ENCODE results near the gene KLF14.
"Not testable (repeated sequence)": the region's sequence is repeated elsewhere in the genome, so short reads cannot be mapped to it uniquely, and the experiment has no call there.

The KLF14 gene

GRCh38 chr7:130733931-130734814 lies at the start of gene KLF14:
Gene KLF14, minus strand, starts transcription at chr7:130734207. Its CDS starts 174 bp downstream, at chr7:130734033.
- peak in 2 of 3 experiments; percentile 23 to 44 for DNase-seq (ENCODE audit: low read depth in 3 of 3)

- DNase-seq (ENCODE audit: low read depth in 3 of 3) = no peak
Observed at GRCh38 chr7:130781346-130781745, 47.3 kb upstream of the KLF14 start.

DNA sequence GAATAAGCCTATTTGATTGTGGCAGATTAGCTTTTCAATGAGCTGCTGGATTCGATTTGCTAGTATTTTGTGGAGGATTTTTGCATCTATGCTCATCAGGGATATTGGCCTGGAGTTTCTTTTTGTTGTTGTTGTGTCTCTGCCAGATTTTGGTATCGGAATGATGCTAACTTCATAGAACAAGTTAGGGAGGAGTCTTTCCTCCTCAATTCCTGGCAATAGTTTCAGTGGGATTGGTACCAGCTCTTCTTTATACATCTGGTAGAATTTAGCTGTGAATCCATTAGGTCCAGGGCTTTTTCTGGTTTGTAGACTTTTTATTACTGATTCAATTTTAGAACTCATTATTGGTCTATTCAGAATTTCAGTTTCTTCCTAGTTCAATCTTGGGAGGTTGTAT lies 43.4 kb upstream of the KLF14 start:
- no peak for DNase-seq (ENCODE audit: low read depth in 3 of 3)

DNA sequence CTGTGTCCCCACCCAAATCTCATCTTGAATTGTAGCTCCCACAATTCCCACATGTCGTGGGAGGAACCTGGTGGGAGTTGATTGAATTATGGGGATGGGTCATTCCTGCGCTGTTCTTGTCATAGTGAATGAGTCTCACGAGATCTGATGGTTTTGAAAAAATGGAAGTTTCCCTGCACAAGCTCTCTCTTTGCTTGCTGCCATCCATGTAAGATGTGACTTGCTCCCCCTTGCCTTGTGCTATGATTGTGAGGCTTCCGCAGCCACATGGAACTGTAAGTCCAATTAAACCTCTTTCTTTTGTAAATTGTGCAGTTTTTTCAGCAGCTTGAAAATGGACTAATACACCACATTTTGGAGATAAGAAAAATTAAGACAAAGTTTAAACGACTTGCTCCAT lies 38.4 kb upstream of the KLF14 start:
- DNase-seq (ENCODE audit: low read depth in 3 of 3) = not testable (repeated sequence)

GRCh38 chr7:130768854-130769253 lies 34.8 kb upstream of the KLF14 start:
- DNase-seq (ENCODE audit: low read depth in 3 of 3) = no peak

- not testable (repeated sequence) for DNase-seq (ENCODE audit: low read depth in 3 of 3)
Observed at GRCh38 chr7:130764569-130764968, 30.6 kb upstream of the KLF14 start.

- DNase-seq (ENCODE audit: low read depth in 3 of 3) = no peak
Observed at GRCh38 chr7:130758429-130759056, 24.5 kb upstream of the KLF14 start.

GRCh38 chr7:130756316-130756715 lies 22.3 kb upstream of the KLF14 start:
- no peak for DNase-seq (ENCODE audit: low read depth in 3 of 3)

DNA sequence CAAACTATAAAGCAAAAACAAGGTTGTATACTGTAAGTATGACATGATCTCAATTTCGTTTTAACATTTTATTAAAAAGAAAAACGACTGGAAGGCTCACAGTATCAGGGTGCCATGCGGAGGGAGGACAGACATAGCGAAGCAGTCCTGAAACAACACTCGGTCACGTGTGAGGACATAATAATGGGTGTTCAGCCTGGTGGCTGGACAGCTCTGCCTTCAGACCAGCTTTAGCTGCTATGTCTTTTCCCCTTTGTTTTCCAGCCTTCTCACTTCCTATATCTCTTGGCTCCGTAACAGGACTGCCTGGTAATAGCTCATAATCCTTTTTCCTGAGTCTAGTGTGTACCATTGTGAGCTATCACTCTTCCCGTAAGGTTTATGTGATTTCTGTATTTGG lies 18.4 kb upstream of the KLF14 start:
- DNase-seq (ENCODE audit: low read depth in 3 of 3) = no peak

DNA sequence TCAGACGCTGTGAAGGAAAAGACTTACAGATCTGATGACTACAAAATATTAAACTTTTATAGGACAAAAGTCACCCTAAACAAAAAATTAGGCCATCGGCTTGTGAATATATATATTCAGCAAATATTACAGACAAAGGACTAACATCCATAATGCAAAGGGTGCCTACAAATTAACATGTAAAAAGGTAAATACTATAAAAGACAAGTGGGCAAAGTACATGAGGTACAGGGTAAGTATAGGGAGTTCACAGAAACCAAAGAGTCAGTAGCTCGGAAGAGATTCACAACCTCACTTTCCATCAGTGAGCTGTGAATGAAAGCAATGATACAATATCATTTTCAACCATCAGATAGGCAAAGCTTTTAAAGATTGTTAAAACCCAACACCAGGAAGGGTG lies 16.7 kb upstream of the KLF14 start:
- no peak for DNase-seq (ENCODE audit: low read depth in 3 of 3)

DNA sequence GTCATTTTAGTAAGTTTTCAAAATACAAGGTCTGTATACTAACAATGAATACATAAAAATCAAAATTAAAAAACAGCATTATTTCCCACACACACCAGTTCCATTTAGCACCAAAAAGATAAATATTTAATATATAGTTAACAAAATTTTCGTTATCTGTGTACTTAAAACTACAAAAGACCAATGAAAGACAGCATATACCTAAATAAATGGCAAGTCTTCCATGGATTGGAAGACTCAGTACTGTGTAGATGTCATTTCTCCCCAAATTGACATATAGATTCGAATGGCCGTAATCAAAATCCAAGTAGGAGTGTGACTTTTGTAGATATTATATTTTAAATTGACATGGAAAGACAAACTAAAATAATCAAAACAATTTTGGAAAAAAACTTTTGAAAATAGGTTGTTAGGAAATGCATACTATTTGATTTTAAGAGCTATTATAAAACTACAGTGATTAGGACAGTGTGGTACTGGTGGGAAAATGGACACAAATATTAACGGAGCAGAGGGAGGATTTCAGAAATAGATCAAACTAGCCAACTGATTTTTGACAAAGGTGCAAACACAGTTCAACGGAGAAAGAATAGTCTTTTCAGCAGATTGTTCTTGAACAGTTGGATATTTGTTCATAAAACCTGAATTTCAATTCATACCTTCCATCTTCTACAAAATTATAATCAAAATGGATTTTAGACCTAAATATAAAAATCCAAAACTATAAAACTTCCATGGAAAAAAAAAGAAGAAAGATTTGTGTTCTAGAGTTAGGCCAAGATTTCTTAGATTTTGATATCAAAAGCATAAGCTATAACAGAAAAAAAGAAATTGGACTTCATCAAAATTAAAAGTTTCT lies 14.8 kb upstream of the KLF14 start:
- no peak for DNase-seq (ENCODE audit: low read depth in 3 of 3)

DNA sequence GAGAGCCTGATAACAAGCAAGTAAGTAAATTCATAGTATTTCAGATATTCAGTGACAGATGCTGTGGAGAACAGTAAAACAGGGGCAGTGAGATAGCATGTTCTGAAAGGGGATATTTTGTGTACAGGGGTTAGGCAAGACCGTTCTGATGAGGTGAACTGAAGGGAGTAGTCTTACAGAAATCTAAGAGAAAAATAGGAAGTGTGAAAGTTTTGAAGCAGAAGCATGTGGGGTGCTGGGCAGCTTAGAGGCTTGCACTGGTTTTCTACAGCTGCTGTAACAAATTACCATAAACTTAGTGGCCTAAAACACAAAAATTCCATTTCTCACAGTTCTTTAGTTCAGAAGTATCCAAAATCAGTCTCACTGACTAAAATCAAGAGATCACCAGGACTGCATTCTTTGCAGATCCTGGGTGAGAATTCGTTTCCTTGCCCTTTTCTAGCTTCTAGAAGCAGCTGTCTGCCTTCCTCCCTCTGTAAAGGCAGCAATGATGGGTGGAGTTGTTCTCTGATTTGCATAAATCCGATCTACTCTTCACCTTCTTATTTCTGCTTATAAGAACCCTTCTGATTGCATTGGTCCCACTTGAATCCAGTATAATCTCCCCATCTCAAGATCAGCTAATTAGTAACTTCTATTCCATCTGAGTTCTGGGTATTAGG lies 7.5 kb upstream of the KLF14 start:
- DNase-seq (ENCODE audit: low read depth in 3 of 3) = no peak

- DNase-seq (ENCODE audit: low read depth in 3 of 3) = no peak
Observed at GRCh38 chr7:130740606-130741005, 6.6 kb upstream of the KLF14 start.

DNA sequence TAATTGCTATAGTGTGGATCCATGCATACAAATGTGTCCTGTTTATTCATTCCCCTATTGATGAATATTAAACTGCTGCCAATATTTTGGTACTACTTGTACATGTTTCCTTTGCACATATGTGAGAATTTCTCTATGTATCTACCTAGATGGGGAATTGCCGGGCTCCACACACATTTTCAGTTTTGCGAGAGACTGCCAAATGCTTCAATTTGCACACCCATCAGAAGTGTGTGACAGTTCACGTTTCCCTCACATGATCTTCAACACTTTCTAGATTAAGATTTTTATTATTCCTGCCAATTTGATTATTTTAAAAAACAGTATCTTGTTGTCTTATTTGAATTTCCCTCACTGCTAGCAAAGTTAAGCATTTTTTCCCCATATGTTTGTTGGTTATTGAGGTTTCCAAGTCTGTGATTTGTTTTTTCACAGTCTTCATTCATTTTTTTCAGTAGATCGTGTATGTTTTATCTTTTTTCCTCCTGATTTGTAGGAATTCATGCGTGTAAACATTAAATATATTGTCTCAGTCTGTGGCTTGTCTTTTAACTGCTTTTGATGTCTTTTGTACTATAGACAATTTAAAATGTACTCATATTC lies 2.4 kb upstream of the KLF14 start:
- DNase-seq (ENCODE audit: low read depth in 3 of 3) = no peak

GRCh38 chr7:130734815-130735716 lies 1.1 kb upstream of the KLF14 start:
- no peak for DNase-seq (ENCODE audit: low read depth in 3 of 3)

GRCh38 chr7:130732980-130733930 lies 752 bp downstream of the KLF14 start:
- peak in 1 of 3 experiments; percentile 23 for DNase-seq (ENCODE audit: low read depth in 3 of 3)

GRCh38 chr7:130723784-130724183 lies 10.2 kb downstream of the KLF14 start:
- no peak for DNase-seq (ENCODE audit: low read depth in 3 of 3)

DNA sequence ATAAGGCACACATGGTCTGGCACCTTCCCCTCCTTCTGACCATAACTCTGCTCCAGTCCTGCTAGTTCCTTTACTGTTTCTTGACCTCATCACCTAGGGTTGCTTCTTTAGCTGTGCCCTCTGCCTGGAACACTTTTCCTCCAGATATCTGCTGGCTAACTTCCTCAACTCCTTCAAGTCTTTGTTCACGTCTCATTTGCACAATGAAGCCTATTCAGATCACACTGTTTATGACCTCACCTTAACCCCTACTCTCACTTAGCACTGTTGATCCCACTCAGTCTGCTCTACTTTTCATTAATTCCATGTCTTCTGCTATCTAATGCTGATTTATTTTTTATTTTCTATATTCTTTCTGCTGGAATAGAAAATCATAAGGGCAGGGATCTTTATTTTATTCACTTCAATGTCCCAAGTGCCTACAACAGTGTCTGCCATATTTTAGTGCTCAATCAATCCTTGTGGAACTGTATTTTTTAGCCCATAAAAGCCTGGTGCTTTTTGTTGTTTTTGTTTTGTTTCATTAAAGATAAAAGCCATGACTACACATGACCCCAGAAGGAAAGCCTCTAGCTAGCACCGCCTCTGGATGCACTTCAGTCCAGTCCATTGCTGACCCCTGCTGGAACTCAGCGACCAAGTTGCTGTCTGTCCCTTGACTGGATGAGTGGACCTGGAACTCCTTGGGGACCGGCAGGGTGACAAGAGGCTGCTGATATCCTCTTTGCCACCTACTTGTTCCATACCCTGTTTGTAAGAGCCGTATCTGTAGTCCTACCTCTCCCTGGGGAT lies 12.3 kb downstream of the KLF14 start:
- no peak for DNase-seq (ENCODE audit: low read depth in 3 of 3)
